Measurements from ENCODE around the gene DRAP1. TPM values are rescaled to one million over a fixed set of nuclear protein-coding genes. Genes with fewer than 3 reads are reported as not detected.

DRAP1 gene
- total RNA-seq, 1 experiment from 2014 or later: 114 TPM

GRCh38 chr11:65888163-65888814 is 30.9 kb upstream of the DRAP1 start, which contains the start of gene FIBP (continued):
- no peak for TF ChIP-seq ZNF532 (CRISPR knock-in tag; IDR thresholded peaks at IDR 0.05; ENCODE audit: borderline replicate concordance)
- TF ChIP-seq ERG (CRISPR knock-in tag; IDR thresholded peaks at IDR 0.05): no peak
- TF ChIP-seq HMGA2 (CRISPR knock-in tag; IDR thresholded peaks at IDR 0.05): no peak
- no peak for TF ChIP-seq ATF1 (CRISPR knock-in tag; IDR thresholded peaks at IDR 0.05)
- TF ChIP-seq SMAD4 (CRISPR knock-in tag; IDR thresholded peaks at IDR 0.05): no peak
- TF ChIP-seq PRDM15 (CRISPR knock-in tag; IDR thresholded peaks at IDR 0.05): no peak
- peak; percentile 75 for TF ChIP-seq MAX (CRISPR knock-in tag; IDR thresholded peaks at IDR 0.05)
- peak; percentile 57 for TF ChIP-seq CTCF (IDR thresholded peaks at IDR 0.05)

- Mint-ChIP-seq H3K9me3 (no peaks in the 10 kb centered on the region), H3K4me1 (peaks cover 50% of the 10 kb centered on the region), H3K27me3 (ENCODE audit: low read depth) (peaks cover 15% of the 10 kb centered on the region), H3K27ac (peak within 1 kb of the TSS; percentile 2), H3K4me3 (peak within 1 kb of the TSS; percentile 97), H3K36me3 (peaks cover 15% of the 10 kb centered on the region)
- DNase-seq (ENCODE audit: low spot score) (peak; percentile 97), ATAC-seq (peak; percentile 35)
- ChIA-PET CTCF (interaction anchor here (0.5 to 11.9 kb wide), 48 partner anchors 8 to 1025 kb away, joined by 3 to 539 read pairs (median 6); partner anchors contain the start of genes AP5B1, C11orf68, CFL1 and EFEMP2), POLR2A (interaction anchor here (0.5 to 7.2 kb wide), 16 partner anchors 8 to 178 kb away, joined by 3 to 90 read pairs (median 5); partner anchors contain the start of genes CFL1, FOSL1, KAT5 and MUS81)
- TF ChIP-seq NR3C1 (CRISPR knock-in tag; conservative IDR thresholded peaks at IDR 0.05; ENCODE audit: low read depth) (0 out of 2 replicates have a peak, but pooled peaks have one; percentile 55), ESRRA (CRISPR knock-in tag; IDR thresholded peaks at IDR 0.05; ENCODE audit: borderline replicate concordance) (peak; percentile 89; the same call in 1 of the 2 replicates), ETV6 (CRISPR knock-in tag; IDR thresholded peaks at IDR 0.05) (peak; percentile 87; the same call in 1 of the 2 replicates), MLX (CRISPR knock-in tag; IDR thresholded peaks at IDR 0.05) (no peak), ZNF232 (CRISPR knock-in tag; IDR thresholded peaks at IDR 0.05) (peak; percentile 79; the same call in 1 of the 2 replicates), TP53 (CRISPR knock-in tag; IDR thresholded peaks at IDR 0.05) (peak; percentile 94), HMGXB4 (CRISPR knock-in tag; IDR thresholded peaks at IDR 0.05) (peak; percentile 23; the same call in 1 of the 2 replicates), NFE2L1 (CRISPR knock-in tag; IDR thresholded peaks at IDR 0.05) (peak; percentile 80; the same call in 1 of the 2 replicates), ATF3 (CRISPR knock-in tag; conservative IDR thresholded peaks at IDR 0.05) (no peak), ZNF416 (CRISPR knock-in tag; IDR thresholded peaks at IDR 0.05) (no peak)
Observed at GRCh38 chr11:65890324-65891218, 28.7 kb upstream of the DRAP1 start, which contains the start of gene CCDC85B. TSS of gene CCDC85B (plus strand) at chr11:65890673. CDS start at chr11:65890784, 111 bp downstream.
